COLO668 (cell line): ENCODE results near the gene JAG1.

Experiments used
- DNase-seq: peaks from one replicate; lab custom pipeline; 2025; ENCODE audit not compliant: unreplicated experiment; lab: John Stamatoyannopoulos, UW

The JAG1 gene

GRCh38 chr20:10668677-10669368 lies 5.0 kb downstream of the JAG1 start:
- DNase-seq: no peak

- DNase-seq: peak; percentile 22
These were observed 6.1 kb downstream of the JAG1 start for GRCh38 chr20:10667560-10668167.

GRCh38 chr20:10667077-10667401 lies 6.8 kb downstream of the JAG1 start:
- DNase-seq: no peak

- DNase-seq: no peak
These were observed 7.3 kb downstream of the JAG1 start for GRCh38 chr20:10666221-10667076.

GRCh38 chr20:10665791-10666190 lies 8.0 kb downstream of the JAG1 start:
- no peak for DNase-seq

- DNase-seq: no peak
These were observed 8.7 kb downstream of the JAG1 start for GRCh38 chr20:10665027-10665561.

- DNase-seq: no peak
These were observed 10.0 kb downstream of the JAG1 start for GRCh38 chr20:10663756-10664155.

GRCh38 chr20:10662661-10663458 lies 10.9 kb downstream of the JAG1 start:
- DNase-seq: no peak

GRCh38 chr20:10662151-10662550 lies 11.6 kb downstream of the JAG1 start:
- DNase-seq: no peak

GRCh38 chr20:10661261-10661660 lies 12.5 kb downstream of the JAG1 start:
- no peak for DNase-seq

- no peak for DNase-seq
These were observed 13.1 kb downstream of the JAG1 start for GRCh38 chr20:10660661-10661060.

- no peak for DNase-seq
These were observed 13.9 kb downstream of the JAG1 start for GRCh38 chr20:10659651-10660601.

GRCh38 chr20:10658876-10659632 lies 14.7 kb downstream of the JAG1 start:
- no peak for DNase-seq

- DNase-seq: no peak
These were observed 15.6 kb downstream of the JAG1 start for GRCh38 chr20:10658051-10658823.

GRCh38 chr20:10657453-10657852 lies 16.3 kb downstream of the JAG1 start:
- DNase-seq: no peak

- no peak for DNase-seq
These were observed 17.8 kb downstream of the JAG1 start for GRCh38 chr20:10655720-10656669.

GRCh38 chr20:10654630-10655029 lies 19.2 kb downstream of the JAG1 start:
- DNase-seq: peak; percentile 63
